Lower leg skin (tissue), 4 donors: ENCODE results near the gene ODAD2. TPM values are rescaled to one million over a fixed set of nuclear protein-coding genes. Genes with fewer than 3 reads are reported as not detected.
"Not testable (repeated sequence)": the region's sequence is repeated elsewhere in the genome, so short reads cannot be mapped to it uniquely, and the experiment has no call there.

Experiments used
- DNase-seq, 2 donors: peaks; one replicate each; pipeline ENCODE4 v3.0.0-alpha.2; 2019; ENCODE audit warnings: low spot score in 2 of 2
- H3K4me3 ChIP-seq: fragments of 200-600 bp; sonication (generic); 2 replicates; pipeline ENCODE4 v1.5.1; 2017; ENCODE audit warnings: mild to moderate bottlenecking, low read depth; ENCODE audit not compliant: poor library complexity, severe bottlenecking
- POLR2A ChIP-seq, 2 donors: fragments of 450-650 bp; IDR thresholded peaks; one replicate each; pipeline ENCODE4 v1.6.1; 2016 to 2017; ENCODE audit warnings: antibody characterized with exemption in 2 of 2, mild to moderate bottlenecking in 1 of 2, moderate library complexity in 1 of 2
- WGBS, 2 donors: methylation state at CpG; one replicate each; pipeline ENCODE4 v1.1.5; 2018; 5-methylcytosine and 5-hydroxymethylcytosine counted together
- intact Hi-C: fragments of 100-400 bp; cut with DNase I; formaldehyde crosslinking; loops from one replicate; pipeline ENCODE4 v1.15.0; 2023; ENCODE audit warnings: low total_unique reads
- total RNA-seq, 4 donors: library from RNA; depleted of rRNA; stranded (reverse); fragments of >200 nt; gene quantifications; one replicate each; pipeline ENCODE4 v1.1.0, GENCODE V29; 2016
- TF ChIP-seq, protein P1 (sequence below), 3 donors: fragments of 450-650 bp; IDR thresholded peaks; one replicate each; pipeline ENCODE4 v1.5.1; 2016; ENCODE audit warnings: antibody characterized with exemption in 3 of 3, mild to moderate bottlenecking in 3 of 3, moderate library complexity in 2 of 3

Gene ODAD2
- total RNA-seq, 4 donors from 2014 or later, result 0.10 TPM; not detected in 3

DNA sequence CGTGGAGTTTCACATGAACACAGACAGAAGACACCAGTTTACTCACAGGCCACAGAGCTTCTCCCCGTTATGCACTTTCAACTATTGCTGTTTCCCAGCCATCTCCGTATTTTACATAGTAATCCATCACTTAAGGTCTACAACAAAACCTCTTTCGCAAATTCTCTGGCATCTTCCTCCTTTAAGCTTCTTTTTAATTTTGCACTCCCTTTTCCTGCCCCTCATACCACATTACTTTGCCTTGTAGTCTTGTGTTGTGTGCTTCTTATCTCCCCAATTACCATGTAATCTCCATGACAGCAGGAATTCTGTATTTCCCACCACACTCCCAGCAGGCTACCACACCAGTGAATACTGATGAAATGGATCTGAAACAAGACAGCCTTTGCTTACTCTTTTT, 87.3 kb downstream of the ODAD2 start:
- TF ChIP-seq, protein P1, sequence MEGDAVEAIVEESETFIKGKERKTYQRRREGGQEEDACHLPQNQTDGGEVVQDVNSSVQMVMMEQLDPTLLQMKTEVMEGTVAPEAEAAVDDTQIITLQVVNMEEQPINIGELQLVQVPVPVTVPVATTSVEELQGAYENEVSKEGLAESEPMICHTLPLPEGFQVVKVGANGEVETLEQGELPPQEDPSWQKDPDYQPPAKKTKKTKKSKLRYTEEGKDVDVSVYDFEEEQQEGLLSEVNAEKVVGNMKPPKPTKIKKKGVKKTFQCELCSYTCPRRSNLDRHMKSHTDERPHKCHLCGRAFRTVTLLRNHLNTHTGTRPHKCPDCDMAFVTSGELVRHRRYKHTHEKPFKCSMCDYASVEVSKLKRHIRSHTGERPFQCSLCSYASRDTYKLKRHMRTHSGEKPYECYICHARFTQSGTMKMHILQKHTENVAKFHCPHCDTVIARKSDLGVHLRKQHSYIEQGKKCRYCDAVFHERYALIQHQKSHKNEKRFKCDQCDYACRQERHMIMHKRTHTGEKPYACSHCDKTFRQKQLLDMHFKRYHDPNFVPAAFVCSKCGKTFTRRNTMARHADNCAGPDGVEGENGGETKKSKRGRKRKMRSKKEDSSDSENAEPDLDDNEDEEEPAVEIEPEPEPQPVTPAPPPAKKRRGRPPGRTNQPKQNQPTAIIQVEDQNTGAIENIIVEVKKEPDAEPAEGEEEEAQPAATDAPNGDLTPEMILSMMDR (IDR thresholded peaks at IDR 0.05), result no peak
- no peak for TF ChIP-seq POLR2A (IDR thresholded peaks at IDR 0.05)
- intact Hi-C loops, result no loop called here
- 56 to 57% methylated on average over 4 of the region's 4 CpGs for WGBS, 2 donors
- no peak overlapping the region for H3K4me3 ChIP-seq
- DNase-seq, result no peak

DNA sequence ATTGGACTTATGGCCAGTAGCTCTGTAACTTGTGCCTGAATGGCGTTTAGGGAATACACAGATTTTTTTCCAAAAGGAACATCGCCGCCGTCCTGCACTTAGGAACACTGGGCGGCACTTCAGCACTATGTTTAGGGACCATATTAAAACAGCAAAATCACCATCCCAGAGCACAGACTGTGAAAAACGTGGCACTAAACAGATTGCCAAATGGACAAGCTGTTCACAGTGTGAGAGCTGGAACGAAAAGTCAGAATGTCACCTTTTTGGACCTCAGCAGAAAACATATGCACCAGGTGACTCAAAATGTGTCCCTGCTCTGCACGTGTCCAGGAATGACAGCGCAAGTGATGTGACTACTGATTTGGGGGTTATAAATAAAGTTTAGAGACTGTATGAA, 87.9 kb downstream of the ODAD2 start:
- H3K4me3 ChIP-seq, result no peak overlapping the region
- TF ChIP-seq, protein P1 (IDR thresholded peaks at IDR 0.05), result no peak
- TF ChIP-seq POLR2A (IDR thresholded peaks at IDR 0.05), result no peak
- no peak for DNase-seq
- intact Hi-C loops, result no loop called here
- 71 to 72% methylated on average over 9 of the region's 9 CpGs for WGBS, 2 donors

DNA sequence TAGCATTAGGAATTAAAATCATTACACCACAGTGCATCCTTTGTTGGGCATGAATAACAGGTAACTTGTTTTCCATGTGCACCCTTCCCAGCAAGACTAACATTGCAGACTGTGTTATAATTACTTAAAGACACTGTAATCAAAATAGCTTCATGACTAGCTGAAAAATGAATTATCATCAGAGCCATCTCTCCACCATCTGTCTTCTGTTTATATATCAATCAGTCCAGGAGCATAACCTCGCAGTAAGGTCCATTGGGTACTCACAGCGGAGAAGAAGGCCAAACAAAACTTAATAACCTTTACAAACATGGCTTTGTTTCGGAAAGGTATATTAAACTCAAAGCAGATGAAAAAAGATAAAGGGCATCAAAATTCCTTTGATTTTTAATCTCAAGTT, 90.6 kb downstream of the ODAD2 start:
- TF ChIP-seq POLR2A (IDR thresholded peaks at IDR 0.05), result no peak
- TF ChIP-seq, protein P1 (IDR thresholded peaks at IDR 0.05), result no peak
- DNase-seq, result no peak
- intact Hi-C loops, result no loop called here
- 84 to 93% methylated on average over 3 of the region's 3 CpGs for WGBS, 2 donors
- H3K4me3 ChIP-seq, result no peak overlapping the region

DNA sequence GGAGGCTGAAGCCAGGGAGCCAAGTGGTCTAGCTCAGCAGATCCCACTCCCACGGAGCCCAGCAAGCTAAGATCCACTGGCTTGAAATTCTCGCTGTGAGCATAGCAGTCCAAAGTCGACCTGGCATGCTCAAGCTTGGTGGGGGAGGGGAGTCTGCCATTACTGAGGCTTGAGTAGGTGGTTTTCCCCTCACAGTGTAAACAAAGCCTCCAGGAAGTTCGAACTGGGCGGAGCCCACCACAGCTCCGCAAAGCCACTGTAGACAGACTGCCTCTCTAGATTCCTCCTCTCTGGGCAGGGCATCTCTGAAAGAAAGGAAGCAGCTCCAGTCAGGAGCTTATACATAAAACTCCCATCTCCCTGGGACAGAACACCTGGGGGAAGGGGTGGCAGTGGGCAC, 99.4 kb downstream of the ODAD2 start:
- 41 to 66% methylated on average over 3 to 6 of the region's 6 CpGs for WGBS, 2 donors

DNA sequence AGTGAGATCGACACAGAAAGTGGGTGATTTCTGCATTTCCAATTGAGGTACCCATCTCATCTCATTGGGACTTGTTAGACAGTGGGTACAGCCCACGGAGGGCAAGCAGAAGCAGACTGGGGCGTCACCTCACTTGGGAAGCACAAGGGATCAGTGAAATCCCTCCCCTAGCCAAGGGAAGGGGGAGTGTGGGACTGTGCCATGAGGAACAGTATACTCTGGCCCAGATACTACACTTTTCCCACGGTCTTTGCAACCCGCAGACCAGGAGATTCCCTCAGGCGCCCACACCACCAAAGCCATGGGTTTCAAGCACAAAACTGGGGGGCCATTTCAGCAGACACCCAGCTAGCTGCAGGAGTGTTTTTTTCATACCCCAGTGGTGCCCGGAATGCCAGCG, 99.8 kb downstream of the ODAD2 start:
- DNase-seq, result no peak
- TF ChIP-seq POLR2A (IDR thresholded peaks at IDR 0.05), result no peak
- TF ChIP-seq, protein P1 (IDR thresholded peaks at IDR 0.05), result no peak
- intact Hi-C loops, result no loop called here
- 75 to 91% methylated on average over 6 to 8 of the region's 8 CpGs for WGBS, 2 donors
- H3K4me3 ChIP-seq, result no peak overlapping the region

More for the DNA sequence above, 99.4 kb downstream of the ODAD2 start:
- intact Hi-C loops, DNase-seq, H3K4me3 ChIP-seq: not testable (repeated sequence)

DNA sequence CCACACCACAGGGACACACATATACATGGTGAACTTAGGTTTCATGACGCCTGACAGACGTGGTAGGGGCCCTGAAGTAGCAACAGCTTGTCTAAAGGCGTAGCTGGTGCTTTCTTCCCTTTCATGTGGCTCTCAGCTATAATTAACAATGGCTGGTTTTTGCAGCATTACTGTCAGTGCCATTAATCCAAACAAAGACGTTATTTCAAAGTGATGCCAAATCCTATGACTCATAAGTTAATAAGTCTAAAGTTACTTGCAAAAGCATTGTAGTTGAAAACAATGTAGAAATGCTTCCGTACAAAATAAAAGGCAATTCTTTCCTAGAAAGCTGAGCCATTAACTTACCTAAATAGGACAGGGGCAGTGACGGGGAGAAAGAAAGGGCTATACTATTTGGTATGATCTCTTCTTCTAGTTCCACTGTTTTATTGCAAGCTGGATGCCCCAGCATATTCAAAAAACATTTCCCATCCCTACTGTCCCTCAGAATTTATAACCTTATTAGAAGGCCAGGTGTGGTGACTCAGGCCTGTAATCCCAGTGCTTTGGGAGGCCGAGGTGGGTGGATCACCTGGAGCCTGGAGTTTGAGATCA, 105.4 kb downstream of the ODAD2 start:
- 33 to 45% methylated on average over 7 of the region's 7 CpGs for WGBS, 2 donors
- DNase-seq, result no peak
- intact Hi-C loops, result no loop called here
- H3K4me3 ChIP-seq, result no peak overlapping the region
- TF ChIP-seq, protein P1 (IDR thresholded peaks at IDR 0.05), result no peak
- TF ChIP-seq POLR2A (IDR thresholded peaks at IDR 0.05), result no peak
